Neural cell (in vitro differentiated cells): Measurements from ENCODE around the gene ALS2CL.

Experiments used
- CTCF ChIP-seq: fragments of 450-650 bp; IDR thresholded peaks from 2 replicates; pipeline ENCODE4 v1.5.1; 2014; ENCODE audit warnings: antibody characterized with exemption, mild to moderate bottlenecking, moderate library complexity; ENCODE audit not compliant: poor library complexity, severe bottlenecking
- EZH2 ChIP-seq: fragments of 200-600, 300-800 bp; shearing (Covaris generic), sonication (generic); IDR thresholded peaks from 2 replicates; pipeline ENCODE4 v1.6.1; 2014; ENCODE audit warnings: antibody characterized with exemption, low read length, borderline replicate concordance, mild to moderate bottlenecking; ENCODE audit not compliant: insufficient read depth, poor library complexity, severe bottlenecking
- POLR2AphosphoS5 ChIP-seq: IDR thresholded peaks from 2 replicates; pipeline ENCODE4 v1.6.1; 2012
- RAD21 ChIP-seq: fragments of 450-650 bp; conservative IDR thresholded peaks from 2 replicates; pipeline ENCODE4 v1.6.1; 2014; ENCODE audit warnings: antibody characterized with exemption, mild to moderate bottlenecking, moderate library complexity
- REST ChIP-seq: IDR thresholded peaks from 2 replicates; pipeline ENCODE4 v1.6.1; 2012; ENCODE audit warnings: borderline replicate concordance

GRCh38 chr3:46669191-46669999, 24.1 kb downstream of the ALS2CL start:
- TF ChIP-seq CTCF (no peak), POLR2AphosphoS5 (no peak), EZH2 (no peak), REST (no peak), RAD21 (no peak)
